ENCODE measurements around the gene TRAPPC13. TPM values are rescaled to one million over a fixed set of nuclear protein-coding genes. Genes with fewer than 3 reads are reported as not detected.
"Not testable (repeated sequence)": the region's sequence is repeated elsewhere in the genome, so short reads cannot be mapped to it uniquely, and the experiment has no call there.

The TRAPPC13 gene
- total and polyA plus RNA-seq, 4 donors = 6.8 to 11.2 (median 9.8) TPM

DNA sequence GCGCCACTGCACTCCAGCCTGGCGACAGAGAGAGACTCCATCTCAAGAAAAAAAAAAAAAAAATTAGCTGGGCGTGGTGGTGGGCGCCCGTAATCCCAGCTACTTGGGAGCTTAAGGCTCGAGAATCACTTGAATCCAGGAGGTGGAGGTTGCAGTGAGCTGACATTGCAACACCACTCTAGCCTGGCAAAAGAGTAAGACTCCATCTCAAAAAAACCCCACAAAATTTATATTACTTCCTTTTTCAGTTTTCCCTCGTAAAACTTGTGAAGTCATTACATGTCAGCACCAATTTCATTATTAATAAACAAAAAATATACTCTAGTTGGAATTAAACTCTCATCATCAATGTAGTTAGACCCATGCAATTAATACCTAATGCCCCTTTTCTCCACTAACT is 43.9 kb downstream of the TRAPPC13 start:
- WGBS = 82% methylated on average over 7 of the region's 7 CpGs
- peaks cover 0 to 12% (median 3%) of the 10 kb centered on the region in 4 donors for H3K36me3 ChIP-seq (ENCODE audit: control insufficient read depth in 4 of 4, insufficient read depth in 3 of 4, low read depth in 1 of 4, low read length in 3 of 4)
- DNase-seq (ENCODE audit: low spot score) = no peak

DNA sequence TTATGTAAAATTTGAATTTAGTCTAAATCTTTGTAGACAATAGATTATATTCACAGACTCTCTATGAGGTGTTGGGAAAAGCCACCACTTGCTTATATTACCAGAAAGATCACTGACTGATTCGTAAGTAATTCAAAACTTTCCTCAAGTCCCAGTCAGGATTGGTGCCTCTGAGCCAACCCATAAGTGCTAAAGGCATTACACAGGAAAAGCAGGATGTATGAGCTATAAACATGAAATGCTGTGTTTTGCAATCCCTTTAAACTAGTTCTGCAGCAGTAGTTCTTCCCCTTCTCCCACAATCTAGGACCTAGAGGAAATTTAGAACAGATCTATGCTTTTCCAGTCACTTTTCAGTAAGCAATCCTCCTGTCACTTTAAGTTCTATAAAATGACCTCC is 48.0 kb downstream of the TRAPPC13 start:
- 95% methylated on average over 1 of the region's 1 CpG for WGBS
- H3K4me3 ChIP-seq (ENCODE audit: low read depth in 1 of 3, low read length in 3 of 3) = no peak overlapping the region
- TF ChIP-seq, protein P1, sequence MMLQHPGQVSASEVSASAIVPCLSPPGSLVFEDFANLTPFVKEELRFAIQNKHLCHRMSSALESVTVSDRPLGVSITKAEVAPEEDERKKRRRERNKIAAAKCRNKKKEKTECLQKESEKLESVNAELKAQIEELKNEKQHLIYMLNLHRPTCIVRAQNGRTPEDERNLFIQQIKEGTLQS (IDR thresholded peaks at IDR 0.05) = no peak
- no peak for TF ChIP-seq EGR1 (IDR thresholded peaks at IDR 0.05; ENCODE audit: low read depth in 2 of 2)
- no peak for TF ChIP-seq TAF1 (conservative IDR thresholded peaks at IDR 0.05)
- no peak overlapping the region for H3K27ac ChIP-seq (ENCODE audit: low read depth in 1 of 2, low read length in 2 of 2)
- H3K36me3 ChIP-seq (ENCODE audit: control insufficient read depth in 4 of 4, insufficient read depth in 3 of 4, low read depth in 1 of 4, low read length in 3 of 4) = peaks cover 0 to 4% (median 4%) of the 10 kb centered on the region in 4 donors
- no peak overlapping the region for H3K9ac ChIP-seq (ENCODE audit: low read depth in 1 of 2, low read length in 2 of 2)
- no peaks in the 10 kb centered on the region for H3K27me3 ChIP-seq (ENCODE audit: control insufficient read depth in 4 of 4, insufficient read depth in 4 of 4, low read length in 3 of 4)
- DNase-seq (ENCODE audit: low spot score) = no peak
- H3K4me1 ChIP-seq (ENCODE audit: control insufficient read depth in 4 of 4, insufficient read depth in 4 of 4, low read length in 3 of 4) = no peaks in the 10 kb centered on the region
- no peaks in the 10 kb centered on the region for H3K9me3 ChIP-seq (ENCODE audit: control insufficient read depth in 4 of 4, low read length in 3 of 4)

More for the DNA sequence above, 43.9 kb downstream of the TRAPPC13 start:
- Histone ChIP-seq H3K9me3 (ENCODE audit: control insufficient read depth in 4 of 4, low read length in 3 of 4) (no peaks in the 10 kb centered on the region), H3K27ac (ENCODE audit: low read depth in 1 of 2, low read length in 2 of 2) (no peak overlapping the region), H3K4me1 (ENCODE audit: control insufficient read depth in 4 of 4, insufficient read depth in 4 of 4, low read length in 3 of 4) (no peaks in the 10 kb centered on the region), H3K4me3 (ENCODE audit: low read depth in 1 of 3, low read length in 3 of 3) (no peak overlapping the region), H3K9ac (ENCODE audit: low read depth in 1 of 2, low read length in 2 of 2) (no peak overlapping the region), H3K27me3 (ENCODE audit: control insufficient read depth in 4 of 4, insufficient read depth in 4 of 4, low read length in 3 of 4) (no peaks in the 10 kb centered on the region)
- TF ChIP-seq RAD21 (IDR thresholded peaks at IDR 0.05) (no peak), HNF4G (IDR thresholded peaks at IDR 0.05) (no peak), GABPA (IDR thresholded peaks at IDR 0.05 in 1 of 2, conservative IDR thresholded peaks at IDR 0.05 in 1 of 2) (no peak), EGR1 (IDR thresholded peaks at IDR 0.05; ENCODE audit: low read depth in 2 of 2) (no peak), RXRA (IDR thresholded peaks at IDR 0.05) (no peak)
- TF ChIP-seq, protein P2, sequence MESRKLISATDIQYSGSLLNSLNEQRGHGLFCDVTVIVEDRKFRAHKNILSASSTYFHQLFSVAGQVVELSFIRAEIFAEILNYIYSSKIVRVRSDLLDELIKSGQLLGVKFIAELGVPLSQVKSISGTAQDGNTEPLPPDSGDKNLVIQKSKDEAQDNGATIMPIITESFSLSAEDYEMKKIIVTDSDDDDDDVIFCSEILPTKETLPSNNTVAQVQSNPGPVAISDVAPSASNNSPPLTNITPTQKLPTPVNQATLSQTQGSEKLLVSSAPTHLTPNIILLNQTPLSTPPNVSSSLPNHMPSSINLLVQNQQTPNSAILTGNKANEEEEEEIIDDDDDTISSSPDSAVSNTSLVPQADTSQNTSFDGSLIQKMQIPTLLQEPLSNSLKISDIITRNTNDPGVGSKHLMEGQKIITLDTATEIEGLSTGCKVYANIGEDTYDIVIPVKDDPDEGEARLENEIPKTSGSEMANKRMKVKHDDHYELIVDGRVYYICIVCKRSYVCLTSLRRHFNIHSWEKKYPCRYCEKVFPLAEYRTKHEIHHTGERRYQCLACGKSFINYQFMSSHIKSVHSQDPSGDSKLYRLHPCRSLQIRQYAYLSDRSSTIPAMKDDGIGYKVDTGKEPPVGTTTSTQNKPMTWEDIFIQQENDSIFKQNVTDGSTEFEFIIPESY (IDR thresholded peaks at IDR 0.05) = no peak

DNA sequence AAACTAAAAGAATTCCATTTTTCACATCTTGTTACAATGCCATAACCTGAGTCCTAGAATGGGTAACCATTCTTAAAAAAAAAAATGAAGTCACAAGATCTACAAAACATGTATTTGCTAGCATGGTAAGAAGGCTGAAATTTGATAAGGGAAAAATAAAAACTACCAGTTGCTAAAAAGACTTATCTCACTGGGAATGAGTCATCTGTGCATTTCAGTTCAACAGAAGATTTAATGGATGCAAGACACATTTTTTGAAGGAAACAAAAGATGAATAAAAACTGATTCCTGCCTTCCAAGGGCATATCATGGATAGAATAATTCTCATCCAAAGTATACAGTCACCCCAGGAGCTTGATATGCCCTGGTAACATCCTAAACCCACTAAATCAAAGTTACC is 49.9 kb downstream of the TRAPPC13 start:
- Histone ChIP-seq H3K36me3 (ENCODE audit: control insufficient read depth in 4 of 4, insufficient read depth in 3 of 4, low read depth in 1 of 4, low read length in 3 of 4) (peaks cover 0 to 4% (median 2%) of the 10 kb centered on the region in 4 donors), H3K9ac (ENCODE audit: low read depth in 1 of 2, low read length in 2 of 2) (no peak overlapping the region), H3K27me3 (ENCODE audit: control insufficient read depth in 4 of 4, insufficient read depth in 4 of 4, low read length in 3 of 4) (no peaks in the 10 kb centered on the region), H3K9me3 (ENCODE audit: control insufficient read depth in 4 of 4, low read length in 3 of 4) (no peaks in the 10 kb centered on the region), H3K4me1 (ENCODE audit: control insufficient read depth in 4 of 4, insufficient read depth in 4 of 4, low read length in 3 of 4) (no peaks in the 10 kb centered on the region), H3K27ac (ENCODE audit: low read depth in 1 of 2, low read length in 2 of 2) (no peak overlapping the region), H3K4me3 (ENCODE audit: low read depth in 1 of 3, low read length in 3 of 3) (no peak overlapping the region)
- TF ChIP-seq, protein P3, sequence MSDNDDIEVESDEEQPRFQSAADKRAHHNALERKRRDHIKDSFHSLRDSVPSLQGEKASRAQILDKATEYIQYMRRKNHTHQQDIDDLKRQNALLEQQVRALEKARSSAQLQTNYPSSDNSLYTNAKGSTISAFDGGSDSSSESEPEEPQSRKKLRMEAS (IDR thresholded peaks at IDR 0.05) = no peak
- TF ChIP-seq HNF4A (conservative IDR thresholded peaks at IDR 0.05) (no peak), FOXA2 (IDR thresholded peaks at IDR 0.05) (no peak), NR2F2 (IDR thresholded peaks at IDR 0.05) (no peak), GABPA (IDR thresholded peaks at IDR 0.05 in 1 of 2, conservative IDR thresholded peaks at IDR 0.05 in 1 of 2) (no peak), TAF1 (conservative IDR thresholded peaks at IDR 0.05) (no peak), HNF4G (IDR thresholded peaks at IDR 0.05) (no peak), SP1 (IDR thresholded peaks at IDR 0.05) (no peak), RAD21 (IDR thresholded peaks at IDR 0.05) (no peak), RXRA (IDR thresholded peaks at IDR 0.05) (no peak), YY1 (IDR thresholded peaks at IDR 0.05) (no peak), EGR1 (IDR thresholded peaks at IDR 0.05; ENCODE audit: low read depth in 2 of 2) (no peak), FOXA1 (IDR thresholded peaks at IDR 0.05) (no peak)
- TF ChIP-seq, protein P1 (IDR thresholded peaks at IDR 0.05) = no peak
- TF ChIP-seq, protein P4, sequence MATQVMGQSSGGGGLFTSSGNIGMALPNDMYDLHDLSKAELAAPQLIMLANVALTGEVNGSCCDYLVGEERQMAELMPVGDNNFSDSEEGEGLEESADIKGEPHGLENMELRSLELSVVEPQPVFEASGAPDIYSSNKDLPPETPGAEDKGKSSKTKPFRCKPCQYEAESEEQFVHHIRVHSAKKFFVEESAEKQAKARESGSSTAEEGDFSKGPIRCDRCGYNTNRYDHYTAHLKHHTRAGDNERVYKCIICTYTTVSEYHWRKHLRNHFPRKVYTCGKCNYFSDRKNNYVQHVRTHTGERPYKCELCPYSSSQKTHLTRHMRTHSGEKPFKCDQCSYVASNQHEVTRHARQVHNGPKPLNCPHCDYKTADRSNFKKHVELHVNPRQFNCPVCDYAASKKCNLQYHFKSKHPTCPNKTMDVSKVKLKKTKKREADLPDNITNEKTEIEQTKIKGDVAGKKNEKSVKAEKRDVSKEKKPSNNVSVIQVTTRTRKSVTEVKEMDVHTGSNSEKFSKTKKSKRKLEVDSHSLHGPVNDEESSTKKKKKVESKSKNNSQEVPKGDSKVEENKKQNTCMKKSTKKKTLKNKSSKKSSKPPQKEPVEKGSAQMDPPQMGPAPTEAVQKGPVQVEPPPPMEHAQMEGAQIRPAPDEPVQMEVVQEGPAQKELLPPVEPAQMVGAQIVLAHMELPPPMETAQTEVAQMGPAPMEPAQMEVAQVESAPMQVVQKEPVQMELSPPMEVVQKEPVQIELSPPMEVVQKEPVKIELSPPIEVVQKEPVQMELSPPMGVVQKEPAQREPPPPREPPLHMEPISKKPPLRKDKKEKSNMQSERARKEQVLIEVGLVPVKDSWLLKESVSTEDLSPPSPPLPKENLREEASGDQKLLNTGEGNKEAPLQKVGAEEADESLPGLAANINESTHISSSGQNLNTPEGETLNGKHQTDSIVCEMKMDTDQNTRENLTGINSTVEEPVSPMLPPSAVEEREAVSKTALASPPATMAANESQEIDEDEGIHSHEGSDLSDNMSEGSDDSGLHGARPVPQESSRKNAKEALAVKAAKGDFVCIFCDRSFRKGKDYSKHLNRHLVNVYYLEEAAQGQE (IDR thresholded peaks at IDR 0.05) = no peak
- TF ChIP-seq, protein P2 (IDR thresholded peaks at IDR 0.05) = no peak
- DNase-seq (ENCODE audit: low spot score) = no peak

DNA sequence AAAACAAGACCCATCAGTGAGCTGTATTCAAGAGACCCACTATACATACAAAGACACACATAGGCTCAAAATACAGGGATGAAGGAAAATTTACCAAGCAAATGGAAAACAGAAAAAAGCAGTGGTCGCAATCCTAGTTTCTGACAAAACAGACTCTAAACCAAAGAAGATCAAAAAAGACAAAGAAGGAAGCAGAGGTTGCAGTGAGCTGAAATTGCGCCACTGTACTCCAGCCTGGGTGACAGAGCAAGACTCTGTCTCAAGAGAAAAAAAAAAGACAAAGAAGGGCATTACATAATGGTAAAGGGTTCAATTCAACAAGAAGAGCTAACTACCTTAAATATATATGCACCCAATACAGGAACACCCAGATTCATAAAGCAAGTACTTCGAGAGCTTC is 51.2 kb downstream of the TRAPPC13 start:
- H3K9ac ChIP-seq (ENCODE audit: low read depth in 1 of 2, low read length in 2 of 2); H3K27ac ChIP-seq (ENCODE audit: low read depth in 1 of 2, low read length in 2 of 2); H3K36me3 ChIP-seq (ENCODE audit: control insufficient read depth in 4 of 4, insufficient read depth in 3 of 4, low read depth in 1 of 4, low read length in 3 of 4); H3K4me3 ChIP-seq (ENCODE audit: low read depth in 1 of 3, low read length in 3 of 3); H3K4me1 ChIP-seq (ENCODE audit: control insufficient read depth in 4 of 4, insufficient read depth in 4 of 4, low read length in 3 of 4); H3K27me3 ChIP-seq (ENCODE audit: control insufficient read depth in 4 of 4, insufficient read depth in 4 of 4, low read length in 3 of 4); DNase-seq (ENCODE audit: low spot score); H3K9me3 ChIP-seq (ENCODE audit: control insufficient read depth in 4 of 4, low read length in 3 of 4): not testable (repeated sequence)
- 91% methylated on average over 3 of the region's 3 CpGs for WGBS
